Suppressor macrophage (primary cell): Measurements from ENCODE around the gene ZFP36L2.
A peak's percentile ranks its signal among the peaks of the same experiment; 100 is the strongest.

Experiments
- DNase-seq, 4 experiments: peaks; one replicate each; pipeline ENCODE4 v3.0.0-alpha.2; 2020 to 2022

The ZFP36L2 gene

DNA sequence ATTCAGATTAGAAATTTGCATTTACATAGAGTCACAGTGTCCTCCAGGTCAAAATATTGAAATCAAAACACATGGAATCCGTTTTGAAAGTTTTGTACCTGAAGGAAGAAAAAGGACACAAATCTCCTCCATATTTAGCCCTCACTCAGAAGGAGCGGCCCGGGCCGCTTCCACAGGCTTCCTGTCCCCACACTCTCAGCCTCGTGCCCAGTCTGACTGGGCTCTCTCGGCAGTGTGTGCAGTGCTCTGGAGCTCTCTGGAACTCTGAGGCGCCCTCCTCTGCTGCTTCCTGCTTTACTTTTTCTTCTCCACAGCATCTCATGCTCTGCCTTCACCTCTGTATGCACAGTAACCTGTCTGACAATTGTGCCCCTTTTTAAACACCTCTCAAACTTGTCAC is 22.2 kb upstream of the ZFP36L2 start:
- DNase-seq, result no peak

DNA sequence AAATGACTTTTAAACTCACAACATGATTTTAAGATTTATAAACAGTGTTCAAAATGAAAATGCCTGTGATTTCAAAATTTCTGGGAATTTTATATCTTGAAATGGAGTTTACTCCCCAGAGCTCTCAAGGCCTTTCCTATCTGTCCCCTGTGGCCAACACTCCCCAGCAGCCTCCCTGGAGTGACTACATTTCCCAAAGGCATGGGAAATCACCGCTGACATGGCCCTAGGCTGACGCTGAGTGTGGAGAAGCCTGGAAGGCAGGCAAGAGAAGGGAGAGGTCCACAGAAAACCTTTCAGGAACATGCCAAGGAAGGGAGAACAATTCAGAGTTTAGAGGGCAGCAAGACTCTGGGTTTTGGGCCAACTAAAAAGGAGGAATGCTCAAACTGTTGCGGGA is 20.2 kb upstream of the ZFP36L2 start:
- DNase-seq, result no peak

DNA sequence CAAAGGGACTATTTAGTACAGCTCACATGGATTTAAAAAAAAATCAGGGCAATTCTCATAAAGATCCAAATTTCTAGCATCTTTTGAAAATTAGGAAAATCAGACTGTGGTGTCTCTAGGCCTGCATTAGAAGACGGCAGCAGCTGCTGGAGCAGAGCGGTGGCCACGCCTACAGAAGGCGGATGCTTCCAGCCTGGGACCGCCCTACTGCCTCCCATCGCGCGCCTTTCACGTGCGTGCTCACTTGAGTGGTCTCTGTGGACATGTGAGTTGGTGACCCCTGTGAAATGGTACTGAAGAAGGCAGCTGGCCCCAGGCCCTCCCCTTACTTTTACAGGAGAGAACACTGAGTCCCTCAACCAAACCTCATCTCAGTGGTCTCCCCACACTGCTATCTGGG is 15.2 kb upstream of the ZFP36L2 start:
- no peak for DNase-seq

DNA sequence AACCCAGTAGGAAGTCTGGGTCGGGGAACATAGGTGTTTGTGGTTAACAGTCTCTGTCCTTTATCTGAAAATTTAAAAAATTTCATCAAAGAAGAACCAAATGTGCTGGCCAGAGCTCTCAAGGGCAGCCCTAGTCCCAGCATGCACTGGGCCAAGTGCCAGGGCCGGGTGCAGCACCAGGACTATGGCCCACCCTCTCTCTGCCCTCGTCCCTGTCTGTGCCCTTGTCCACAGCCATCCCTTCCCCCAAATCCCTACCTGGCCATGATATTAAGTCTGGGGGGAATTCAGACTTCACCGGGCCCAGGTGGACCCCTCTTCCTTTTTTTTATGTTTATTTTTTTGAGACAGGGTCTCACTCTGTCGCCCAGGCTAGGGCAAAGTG is 14.4 kb upstream of the ZFP36L2 start:
- DNase-seq, result no peak

DNA sequence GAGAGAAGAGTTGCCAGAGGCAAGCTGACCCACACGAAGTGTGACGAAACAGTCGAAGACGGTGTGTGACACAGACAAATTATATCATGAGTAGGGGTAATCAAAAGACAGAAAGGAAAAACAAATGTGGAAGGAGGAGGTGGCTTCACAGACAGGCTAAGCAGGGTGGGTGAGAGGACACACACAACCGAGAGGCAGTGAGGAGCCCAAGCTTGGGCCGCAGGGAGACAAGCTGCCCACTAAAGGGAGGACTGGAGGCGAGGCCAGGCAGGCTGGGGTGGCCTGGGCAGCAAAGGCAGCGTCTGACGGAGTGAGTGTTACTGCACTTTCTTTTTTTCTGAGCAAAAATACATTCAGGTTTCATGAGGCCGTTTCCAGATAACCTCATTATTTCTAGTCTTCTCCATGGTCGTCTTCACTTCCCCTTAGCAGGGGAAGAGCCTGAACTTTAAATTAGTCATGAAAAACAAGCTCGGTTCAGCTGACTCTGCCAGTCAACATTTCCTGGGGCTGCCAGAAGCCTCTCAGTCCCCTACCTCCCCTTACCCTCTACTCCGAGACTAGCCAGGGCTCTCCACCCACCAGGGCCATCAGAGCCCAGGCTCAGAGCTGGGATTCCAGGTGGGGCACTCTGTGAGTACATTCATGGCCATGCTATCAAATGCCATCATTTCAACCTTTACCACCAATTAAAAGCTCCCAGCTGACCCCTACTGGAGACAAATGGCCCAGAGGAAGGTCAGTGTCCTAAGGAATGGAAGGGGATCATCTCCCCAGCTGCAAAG is 13.8 kb upstream of the ZFP36L2 start:
- peak; percentile 60 to 87 (median 77) for DNase-seq

DNA sequence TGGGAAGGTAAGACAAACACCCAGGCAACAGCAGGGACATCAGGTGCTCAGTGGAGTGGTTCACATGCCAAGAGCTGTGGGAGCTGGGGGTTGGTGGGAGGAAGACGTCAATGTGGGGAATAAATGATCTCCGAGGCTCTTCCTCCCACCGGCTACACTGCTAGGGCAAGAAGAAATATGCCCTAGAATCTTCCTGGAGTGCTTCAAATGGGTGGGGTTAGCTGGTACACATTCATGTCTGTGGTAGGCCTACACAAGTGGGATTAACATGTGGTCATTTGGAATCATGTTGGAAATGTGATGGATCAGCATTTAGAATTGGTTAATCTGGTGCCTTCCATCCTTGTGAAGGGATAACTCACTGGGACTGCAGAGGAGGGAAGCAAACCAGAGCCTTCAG is 12.4 kb upstream of the ZFP36L2 start:
- DNase-seq, result no peak

DNA sequence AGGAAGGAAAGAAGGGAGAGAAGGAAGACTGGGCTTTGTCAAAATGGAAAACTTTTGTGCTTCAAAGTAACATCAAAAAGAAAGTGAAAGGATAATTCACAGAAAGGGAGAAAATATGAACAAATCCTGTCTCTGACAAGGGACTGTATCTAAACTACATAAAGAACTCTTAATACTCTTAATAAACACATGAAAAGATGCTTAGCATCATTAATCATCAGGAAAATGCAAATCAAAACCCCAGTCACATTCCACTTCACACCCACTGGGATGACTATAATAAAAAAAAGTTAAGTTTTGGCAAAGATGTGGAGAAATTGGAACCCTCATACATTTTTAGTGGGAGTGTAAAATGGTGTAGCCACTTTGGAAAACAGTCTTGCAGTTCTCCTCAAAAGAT is 11.8 kb upstream of the ZFP36L2 start:
- DNase-seq, result no peak

DNA sequence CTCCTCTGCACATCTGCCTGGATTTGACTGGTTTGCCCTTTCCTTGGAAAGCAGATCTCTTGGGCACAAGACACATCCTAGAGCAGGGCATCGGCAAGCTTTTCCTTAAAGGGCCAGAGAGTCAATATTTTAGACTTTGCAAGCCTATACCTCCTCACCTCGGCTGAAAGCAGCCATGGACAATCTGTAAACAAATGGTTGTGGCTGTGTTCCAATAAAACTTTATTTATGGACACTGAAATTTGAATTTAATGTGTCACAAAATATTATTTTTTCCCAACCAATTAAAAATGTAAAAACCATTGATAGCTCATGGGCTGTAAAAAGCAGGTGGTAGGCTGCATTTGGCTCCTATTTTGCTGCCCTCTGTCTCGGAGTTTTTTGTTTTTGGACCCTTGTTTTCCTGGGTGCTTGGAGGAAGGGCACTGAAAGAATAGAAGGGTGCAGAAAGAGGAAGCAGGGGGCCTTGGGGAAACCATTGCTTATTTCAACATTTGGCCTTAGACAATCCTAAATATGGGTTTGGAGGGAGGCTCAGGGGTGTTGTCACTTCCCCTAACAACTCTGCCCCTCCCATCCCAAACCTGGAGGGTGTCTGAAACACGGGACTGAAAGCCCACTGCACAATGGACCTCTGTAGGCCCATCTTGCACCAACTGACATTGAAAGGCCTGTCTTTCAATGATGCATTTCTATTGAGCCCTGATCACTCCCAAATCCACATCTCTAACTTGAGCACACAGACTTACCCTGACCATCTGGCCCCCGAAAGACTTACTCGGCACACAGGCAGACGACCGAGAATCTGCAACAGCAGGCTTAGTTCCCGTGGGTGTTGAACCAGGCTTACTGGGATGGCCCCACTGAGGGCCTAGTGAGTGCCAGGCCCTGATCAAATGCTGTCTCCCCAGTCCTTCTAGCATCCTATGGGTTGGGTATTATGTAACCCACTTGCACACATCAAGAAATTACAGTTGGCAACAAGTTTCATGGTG is 7.1 kb upstream of the ZFP36L2 start:
- peak; percentile 53 to 82 (median 78) for DNase-seq

DNA sequence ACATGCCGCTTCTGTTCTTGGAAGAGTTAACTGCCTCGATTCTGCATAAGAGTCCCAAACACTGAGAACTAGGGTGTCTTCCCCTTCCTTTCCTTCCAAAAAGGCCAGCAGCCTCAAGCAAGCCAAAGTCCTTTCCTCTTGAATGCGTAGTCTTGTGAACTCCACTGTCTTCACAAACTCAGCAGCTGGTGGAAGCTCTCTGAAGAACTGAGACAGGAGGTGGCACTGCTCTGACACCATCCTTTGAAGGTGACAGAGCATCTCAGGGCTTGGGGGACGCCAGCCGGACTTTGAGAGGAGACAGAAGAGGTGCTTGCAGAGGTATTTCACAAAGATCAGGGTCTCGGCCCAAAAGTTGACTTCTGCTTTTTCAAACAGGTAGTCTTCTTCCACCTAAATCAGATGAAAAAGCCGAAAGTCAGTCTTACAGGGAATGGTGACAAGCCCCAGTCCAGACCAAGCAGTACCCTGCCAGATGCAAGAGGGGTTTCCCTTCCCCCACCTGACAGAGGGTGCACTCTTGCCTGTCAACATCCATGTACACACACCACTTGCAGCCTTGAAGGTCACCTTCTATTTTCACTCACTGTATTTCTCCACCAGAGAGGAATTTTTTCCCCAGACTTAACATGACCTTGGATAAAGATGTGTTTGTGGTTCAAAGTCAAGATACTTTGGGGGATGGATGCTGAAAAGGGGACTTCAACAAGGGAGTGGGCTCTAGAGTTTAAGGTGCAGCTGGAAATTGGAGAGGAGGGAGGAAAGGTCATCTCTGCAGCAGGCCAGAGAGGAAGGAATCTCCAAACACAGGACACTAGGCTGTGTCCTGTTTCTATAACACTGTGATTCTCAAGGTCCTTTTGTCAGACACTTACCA is 4.8 kb upstream of the ZFP36L2 start:
- peak in 1 of 4 experiments; percentile 31 for DNase-seq

DNA sequence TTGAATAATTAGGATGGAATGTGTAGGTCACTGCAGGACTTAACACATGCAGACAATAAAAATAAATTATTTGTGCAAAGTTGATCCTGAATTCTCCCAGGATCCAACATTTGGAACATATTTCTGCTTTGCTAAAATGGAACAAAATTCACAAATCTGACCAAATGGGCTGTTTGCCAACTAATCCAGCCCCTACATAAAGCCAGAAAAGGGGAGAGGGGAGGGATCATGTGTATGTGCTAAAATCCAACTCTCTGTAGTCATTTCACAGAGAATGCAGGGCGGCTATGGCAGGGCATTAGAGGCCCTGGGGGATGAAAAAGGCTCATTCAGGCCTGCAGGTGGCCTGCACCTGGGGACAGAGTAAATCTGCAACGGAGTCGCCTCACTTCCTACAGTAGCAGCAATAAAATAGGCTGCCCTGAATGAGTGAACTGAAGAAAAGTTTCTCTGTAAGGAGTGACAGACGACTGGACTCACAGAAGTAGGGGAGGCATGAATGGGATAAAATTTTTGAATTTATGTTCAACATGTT is 4.0 kb upstream of the ZFP36L2 start:
- no peak for DNase-seq

DNA sequence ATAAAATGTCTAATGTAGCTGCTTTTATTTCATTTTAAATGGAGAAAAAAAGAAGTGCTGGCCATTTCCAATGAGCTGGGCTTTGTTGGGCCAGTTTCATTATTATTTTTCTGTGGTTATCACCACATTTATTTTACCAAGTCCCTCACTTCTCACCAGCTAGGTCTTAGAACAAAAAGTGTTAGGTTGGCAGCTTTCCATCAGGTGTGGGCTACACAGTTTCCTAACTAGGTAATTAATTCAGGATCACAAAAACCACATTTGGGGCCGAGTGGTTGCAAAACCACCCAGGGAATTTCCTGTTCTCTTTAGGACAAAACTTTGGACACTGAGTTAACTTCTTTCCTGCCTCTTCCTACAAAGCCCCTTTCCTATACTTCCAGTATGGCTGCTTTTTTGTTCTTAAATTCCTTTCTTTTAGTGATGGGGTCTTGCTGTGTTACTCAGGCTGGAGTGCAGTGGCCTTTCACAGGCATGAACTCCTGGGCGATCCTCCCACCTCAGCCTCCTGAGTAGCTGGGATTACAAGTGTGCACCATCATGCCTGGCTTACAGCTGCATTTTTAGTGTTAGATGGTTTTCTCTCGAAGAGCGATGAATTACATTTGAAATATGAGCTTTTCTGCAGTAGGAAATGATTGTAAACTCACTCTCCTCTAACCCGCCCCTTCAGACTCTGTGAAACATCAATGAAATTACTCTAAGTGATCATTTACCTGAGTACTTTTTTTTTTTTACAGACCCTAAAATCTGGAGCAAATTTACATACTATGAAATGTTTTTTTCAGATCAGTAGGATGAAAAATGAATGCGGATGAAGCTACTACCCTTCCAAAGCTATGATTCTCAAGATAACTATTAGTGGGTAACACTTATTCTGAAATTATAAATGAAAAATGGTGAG is 2.6 kb upstream of the ZFP36L2 start:
- no peak for DNase-seq

DNA sequence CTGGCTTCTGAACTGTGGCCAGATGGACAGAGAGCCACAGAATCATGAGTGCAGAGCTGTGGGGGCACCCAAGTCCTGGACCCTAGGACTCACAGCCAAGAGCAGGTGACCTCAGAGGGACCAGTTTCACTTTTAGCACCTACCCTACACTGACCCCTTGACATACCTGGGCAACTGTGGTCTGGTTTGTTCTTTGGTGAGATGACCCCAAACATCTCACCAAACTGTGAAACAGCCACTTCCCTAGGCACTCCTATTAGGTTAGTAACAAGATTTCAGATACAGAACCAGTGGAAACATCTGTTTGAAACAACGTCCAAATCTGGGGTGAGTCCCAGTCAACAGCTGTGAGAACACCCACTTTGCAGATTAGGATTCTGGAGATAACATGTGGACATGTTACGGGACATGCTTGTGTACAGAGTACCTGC is 1.9 kb upstream of the ZFP36L2 start:
- DNase-seq, result peak in 1 of 4 experiments; percentile 27

DNA sequence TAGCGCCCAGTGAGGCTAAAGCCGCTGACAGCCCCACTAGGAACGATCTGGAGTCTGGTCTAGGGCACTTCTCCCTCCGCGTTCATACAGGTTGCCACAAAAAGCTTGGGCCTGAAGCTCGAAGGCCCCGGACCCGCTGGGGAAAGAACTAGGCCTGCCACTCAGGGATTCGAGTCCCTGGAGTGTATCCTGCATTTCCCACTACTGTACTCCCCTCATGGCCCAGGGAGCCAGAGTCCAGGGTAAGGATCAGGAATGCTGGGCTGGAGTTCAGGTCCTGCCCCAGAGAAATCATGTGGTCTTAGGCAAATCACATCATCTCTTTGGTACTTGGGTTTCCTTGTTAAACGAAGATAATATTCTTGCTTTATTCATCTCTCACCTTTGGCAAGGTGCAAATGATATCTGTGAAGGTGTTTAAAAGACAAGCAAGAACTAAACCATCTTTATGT is 1.4 kb upstream of the ZFP36L2 start:
- DNase-seq, result no peak

DNA sequence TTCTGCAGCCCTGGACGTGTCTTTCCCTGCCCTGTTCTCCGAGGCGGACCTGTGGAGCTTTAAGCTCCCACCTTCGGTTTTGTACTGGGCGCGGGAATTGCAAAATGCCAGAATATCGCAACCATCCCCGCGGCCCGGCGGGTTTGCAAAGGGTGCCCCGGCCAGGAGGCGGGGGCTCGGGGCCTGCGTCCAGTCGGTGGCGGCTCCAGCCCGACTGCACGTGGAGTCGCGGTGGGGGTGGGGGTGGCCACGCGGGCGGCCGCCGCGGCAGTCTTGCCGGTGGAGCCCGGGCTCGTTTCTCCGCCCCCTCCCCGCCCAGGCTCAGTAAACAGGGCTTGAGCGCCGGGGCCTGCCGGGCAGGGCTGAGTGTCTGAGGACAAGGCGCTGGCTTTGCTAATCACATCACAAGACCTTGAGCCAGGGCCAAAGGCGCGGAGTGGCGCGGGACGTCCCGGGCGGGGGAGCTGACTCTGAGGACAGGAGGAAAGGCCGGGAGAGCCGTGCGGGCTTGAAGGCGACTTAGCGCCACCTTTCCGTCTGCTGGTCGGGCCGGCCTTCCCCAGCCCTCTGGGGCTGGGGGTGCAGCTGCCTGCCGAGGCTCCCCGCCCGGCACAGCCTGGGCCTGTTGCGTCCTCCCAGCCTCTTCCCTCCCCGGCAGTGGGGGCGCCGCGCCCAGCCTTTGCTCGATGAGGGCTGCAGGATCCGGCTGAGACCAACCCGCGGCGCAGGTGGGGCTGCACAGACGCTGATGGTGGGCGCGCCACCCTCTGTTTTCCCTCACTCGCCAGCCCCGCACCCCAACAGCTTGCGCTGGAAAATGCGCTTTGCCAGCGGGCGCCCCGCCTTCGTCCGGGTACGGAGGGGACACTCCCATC is 786 bp upstream of the ZFP36L2 start:
- DNase-seq, result peak; percentile 93 to 96 (median 96)

DNA sequence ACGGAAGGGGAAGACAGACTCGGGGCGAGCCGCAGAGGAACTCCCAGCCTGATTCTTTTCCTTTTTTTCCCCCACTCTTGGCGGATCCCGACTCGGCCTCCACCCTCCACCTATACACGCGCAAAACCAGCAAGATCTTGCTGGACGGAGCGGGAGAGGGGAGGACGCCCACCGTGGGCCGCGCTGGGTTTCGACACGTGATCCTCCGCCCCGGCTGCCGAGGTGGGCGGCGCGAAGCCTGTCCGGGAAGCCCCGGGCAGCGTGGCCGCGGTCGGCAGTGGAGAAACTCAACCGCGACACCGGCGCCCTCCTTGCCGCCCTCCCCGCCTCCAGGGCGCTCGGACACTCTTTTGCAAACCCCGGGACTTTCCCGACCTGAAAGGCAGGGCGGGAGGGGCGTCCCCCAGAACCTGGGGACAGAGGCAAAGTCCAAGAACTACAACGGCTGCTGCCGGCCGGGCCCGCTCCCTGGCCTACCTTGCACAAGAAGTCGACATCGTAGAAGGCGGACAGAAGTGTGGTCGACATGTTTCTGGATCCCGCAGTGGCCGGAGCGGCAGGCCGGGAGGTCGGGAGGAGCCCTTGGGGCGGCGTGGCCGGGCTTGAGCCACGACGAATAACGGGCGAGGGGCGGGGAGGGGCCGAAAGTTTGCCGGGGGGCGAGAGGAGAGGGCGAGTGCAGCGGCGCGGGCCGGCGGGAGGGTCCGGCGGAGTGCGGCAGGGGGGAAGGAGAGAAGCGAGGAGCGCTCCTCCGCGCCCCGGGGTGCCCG is 433 bp downstream of the ZFP36L2 start:
- DNase-seq, result peak; percentile 84 to 95 (median 92)

DNA sequence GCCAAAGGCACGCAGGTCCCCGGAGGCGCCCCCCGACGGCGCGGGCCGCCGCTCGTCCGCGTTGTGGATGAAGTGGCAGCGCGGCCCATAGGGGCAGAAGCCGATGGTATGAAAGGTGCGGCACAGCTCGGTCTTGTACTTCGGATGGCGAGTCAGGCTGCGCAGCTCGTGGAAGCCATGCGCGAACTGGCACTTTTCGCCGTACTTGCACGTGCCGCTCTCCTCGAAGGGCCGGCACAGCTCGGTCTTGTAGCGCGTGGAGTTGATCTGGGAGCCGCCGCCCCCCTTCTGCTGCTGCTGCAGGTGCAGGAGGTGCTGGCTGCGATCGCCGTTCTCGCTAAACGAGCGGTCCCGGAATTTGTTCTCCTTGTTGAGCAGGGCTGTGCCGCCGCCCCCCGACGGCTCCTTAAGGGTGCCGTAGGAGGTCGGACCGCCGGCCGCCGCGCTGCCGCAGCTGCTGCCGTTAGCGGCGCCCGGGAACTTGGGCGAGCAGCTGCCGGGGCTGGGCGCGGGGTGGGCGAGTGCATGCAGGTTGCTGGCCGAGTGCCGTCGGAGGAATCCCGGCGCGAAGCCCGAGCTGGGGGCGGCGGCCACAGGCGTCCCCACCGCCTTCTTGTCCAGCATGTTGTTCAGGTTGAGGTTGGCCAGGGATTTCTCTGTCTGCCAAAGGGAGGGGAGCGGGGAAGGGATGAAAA is 1.2 kb downstream of the ZFP36L2 start:
- peak in 3 of 4 experiments; percentile 59 to 80 (median 65) for DNase-seq

DNA sequence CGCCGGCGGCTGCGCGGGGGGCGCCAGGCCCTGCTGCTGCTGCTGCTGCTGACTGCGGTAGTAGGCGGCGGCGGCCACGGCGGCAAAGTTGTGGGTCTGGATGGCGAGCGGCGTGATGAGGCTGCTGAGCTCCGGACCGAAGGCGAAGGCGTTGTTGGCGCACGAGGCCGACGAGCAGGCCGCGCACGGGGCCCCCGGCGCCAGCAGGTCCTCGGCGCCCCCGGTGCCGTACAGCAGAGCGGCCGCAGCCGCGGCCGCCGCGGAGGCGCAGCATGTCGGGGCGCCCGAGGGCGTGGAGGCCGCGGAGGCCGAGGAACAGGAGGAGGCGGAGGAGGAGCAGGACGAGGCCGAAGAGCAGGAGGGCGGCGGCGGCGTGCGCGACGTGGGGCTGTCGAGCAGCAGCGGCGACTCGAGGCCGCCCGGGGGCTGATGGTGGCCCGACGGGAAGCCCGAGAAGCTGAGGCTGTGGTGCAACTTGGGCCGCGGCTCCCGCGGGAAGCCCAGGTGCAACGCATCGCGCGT is 1.8 kb downstream of the ZFP36L2 start:
- DNase-seq, result peak; percentile 48 to 72 (median 62)

DNA sequence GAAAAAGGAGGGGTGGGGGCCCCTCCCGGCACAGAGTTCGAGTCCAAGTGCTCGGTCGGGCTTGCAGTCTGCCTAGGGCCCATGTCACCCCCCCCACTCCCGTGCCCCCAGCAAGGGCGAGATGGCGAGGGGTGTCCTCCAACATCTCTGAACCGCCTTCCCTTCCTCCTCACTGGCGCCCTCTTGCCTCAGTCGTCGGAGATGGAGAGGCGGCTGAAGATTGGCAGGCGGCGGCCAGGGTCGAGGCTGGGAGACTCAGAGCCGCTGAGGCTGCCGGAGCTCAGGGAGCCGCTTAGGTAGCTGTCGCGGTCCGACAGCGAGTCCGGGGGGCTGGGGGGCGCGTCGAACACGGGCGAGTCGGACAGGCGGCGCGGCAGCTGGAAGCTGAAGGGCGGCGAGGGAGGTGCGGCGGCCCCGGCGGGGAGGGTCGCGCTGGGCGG is 2.3 kb downstream of the ZFP36L2 start:
- DNase-seq, result peak; percentile 68 to 82 (median 76)
